ENCODE data around the gene SEC16A. TPM values are rescaled to one million over a fixed set of nuclear protein-coding genes. Genes with fewer than 3 reads are reported as not detected.

SEC16A gene
- total RNA-seq, 1 donor from 2014 or later, result 89.9 TPM

- Mint-ChIP-seq H3K27me3 (ENCODE audit: low read depth) (no peaks in the 10 kb centered on the region), H3K4me3 (peak overlapping the region; percentile 81), H3K27ac (no peak overlapping the region), H3K4me1 (peaks cover 21% of the 10 kb centered on the region), H3K36me3 (peaks cover 11% of the 10 kb centered on the region), H3K9me3 (no peaks in the 10 kb centered on the region)
- DNase-seq (ENCODE audit: low spot score in 2 of 2, unreplicated experiment in 2 of 2), result no peak
- no peak for TF ChIP-seq CTCF (IDR thresholded peaks at IDR 0.05; ENCODE audit: unreplicated experiment)
These were observed 44.8 kb downstream of the SEC16A start for GRCh38 chr9:136437839-136438547.

- no peak for DNase-seq (ENCODE audit: low spot score in 2 of 2, unreplicated experiment in 2 of 2)
- H3K4me3 Mint-ChIP-seq, result peak overlapping the region; percentile 81
- H3K27ac Mint-ChIP-seq, result no peak overlapping the region
- H3K36me3 Mint-ChIP-seq, result peaks cover 11% of the 10 kb centered on the region
- peaks cover 21% of the 10 kb centered on the region for H3K4me1 Mint-ChIP-seq
- H3K27me3 Mint-ChIP-seq (ENCODE audit: low read depth), result no peaks in the 10 kb centered on the region
- no peak for TF ChIP-seq CTCF (IDR thresholded peaks at IDR 0.05; ENCODE audit: unreplicated experiment)
- H3K9me3 Mint-ChIP-seq, result no peaks in the 10 kb centered on the region
These were observed 45.4 kb downstream of the SEC16A start for GRCh38 chr9:136437430-136437829.

- H3K36me3 Mint-ChIP-seq, result peaks cover 4% of the 10 kb centered on the region
- H3K27ac Mint-ChIP-seq, result no peak overlapping the region
- no peaks in the 10 kb centered on the region for H3K9me3 Mint-ChIP-seq
These were observed 46.7 kb downstream of the SEC16A start for GRCh38 chr9:136436055-136436634.

GRCh38 chr9:136434580-136435169, 48.2 kb downstream of the SEC16A start:
- H3K4me1 Mint-ChIP-seq, result peaks cover 21% of the 10 kb centered on the region
- no peaks in the 10 kb centered on the region for H3K9me3 Mint-ChIP-seq
- H3K27me3 Mint-ChIP-seq (ENCODE audit: low read depth), result no peaks in the 10 kb centered on the region
- no peak overlapping the region for H3K4me3 Mint-ChIP-seq
- DNase-seq (ENCODE audit: low spot score in 2 of 2, unreplicated experiment in 2 of 2), result no peak
- no peak for TF ChIP-seq CTCF (IDR thresholded peaks at IDR 0.05; ENCODE audit: unreplicated experiment)
- H3K27ac Mint-ChIP-seq, result no peak overlapping the region
- peaks cover 3% of the 10 kb centered on the region for H3K36me3 Mint-ChIP-seq

More at GRCh38 chr9:136436055-136436634, 46.7 kb downstream of the SEC16A start:
- H3K27me3 Mint-ChIP-seq (ENCODE audit: low read depth), result no peaks in the 10 kb centered on the region
- DNase-seq (ENCODE audit: low spot score in 2 of 2, unreplicated experiment in 2 of 2), result no peak
- TF ChIP-seq CTCF (IDR thresholded peaks at IDR 0.05; ENCODE audit: unreplicated experiment), result no peak
- peak overlapping the region; percentile 81 for H3K4me3 Mint-ChIP-seq
- peaks cover 21% of the 10 kb centered on the region for H3K4me1 Mint-ChIP-seq

- Mint-ChIP-seq H3K27me3 (ENCODE audit: low read depth) (no peaks in the 10 kb centered on the region), H3K9me3 (no peaks in the 10 kb centered on the region), H3K4me3 (no peak overlapping the region), H3K36me3 (peaks cover 3% of the 10 kb centered on the region), H3K4me1 (peaks cover 21% of the 10 kb centered on the region), H3K27ac (no peak overlapping the region)
- no peak for DNase-seq (ENCODE audit: low spot score in 2 of 2, unreplicated experiment in 2 of 2)
- TF ChIP-seq CTCF (IDR thresholded peaks at IDR 0.05; ENCODE audit: unreplicated experiment), result no peak
These were observed 48.8 kb downstream of the SEC16A start for GRCh38 chr9:136433849-136434579.

All from mesothelial cell of epicardium (in vitro differentiated cells).